ENCODE data around the gene SCYL1. TPM values are rescaled to one million over a fixed set of nuclear protein-coding genes. Genes with fewer than 3 reads are reported as not detected.

Gene SCYL1
- polyA plus RNA-seq, 1 donor (not counting 4 experiments of a cell fraction or from before 2014, with no cell fraction given) = 31.3 TPM

- H3K9ac ChIP-seq (ENCODE audit: control insufficient read depth, extremely low read depth, insufficient read depth, low read length) = peak overlapping the region; percentile 84
- no peaks in the 10 kb centered on the region for H3K36me3 ChIP-seq (ENCODE audit: control insufficient read depth in 2 of 2, extremely low read depth in 1 of 2, insufficient read depth in 2 of 2, low read length in 2 of 2)
- peak overlapping the region in 2 of 3 experiments; percentile 6 to 44 for H3K4me3 ChIP-seq (ENCODE audit: control insufficient read depth in 2 of 3, extremely low read depth in 1 of 3, insufficient read depth in 2 of 3, low read depth in 1 of 3, low read length in 3 of 3)
- H3K27ac ChIP-seq (ENCODE audit: control insufficient read depth, insufficient read depth, low read length) = peak overlapping the region; percentile 94
- peaks cover 87% of the 10 kb centered on the region for H3K4me1 ChIP-seq (ENCODE audit: control insufficient read depth, extremely low read depth, insufficient read depth, low read length)
- no peak for DNase-seq (ENCODE audit: low read depth, low spot score)
- peaks cover 4% of the 10 kb centered on the region for H3K9me1 ChIP-seq (ENCODE audit: control insufficient read depth, extremely low read depth, insufficient read depth, low read length)
- H2AFZ ChIP-seq (ENCODE audit: control insufficient read depth, low read length) = no peak overlapping the region
- TF ChIP-seq EZH2 (IDR thresholded peaks at IDR 0.05; ENCODE audit: low read length) (no peak), CTCF (optimal IDR thresholded peaks at IDR 0.05 in 1 of 3, IDR thresholded peaks at IDR 0.05 in 1 of 3, conservative IDR thresholded peaks at IDR 0.05 in 1 of 3; ENCODE audit: extremely low read depth in 1 of 3, insufficient read depth in 2 of 3, low read length in 3 of 3) (no peak)
- peak overlapping the region; percentile 78 for H3K4me2 ChIP-seq (ENCODE audit: control insufficient read depth, extremely low read depth, insufficient read depth, low read depth, low read length)
- H3K79me2 ChIP-seq (ENCODE audit: control insufficient read depth, insufficient read depth, low read length) = peaks cover 21% of the 10 kb centered on the region
- dilution Hi-C loops (cut with MboI; ENCODE audit: extremely low pct_ligation_motif_present, low sequenced_read_pairs) = no loop called here
- FAIRE-seq = peak; percentile 23
- H4K20me1 ChIP-seq (ENCODE audit: control insufficient read depth, extremely low read depth, insufficient read depth, low read length) = no peaks in the 10 kb centered on the region
- H3K9me3 ChIP-seq (ENCODE audit: control insufficient read depth, low read depth, low read length) = no peaks in the 10 kb centered on the region
- H3K27me3 ChIP-seq (ENCODE audit: control insufficient read depth, extremely low read depth, insufficient read depth, low read length) = no peaks in the 10 kb centered on the region
Measured at GRCh38 chr11:65493367-65494176, 31.3 kb upstream of the SCYL1 start.

- Histone ChIP-seq H3K9me3 (ENCODE audit: control insufficient read depth, low read depth, low read length) (no peaks in the 10 kb centered on the region), H3K9ac (ENCODE audit: control insufficient read depth, extremely low read depth, insufficient read depth, low read length) (peak overlapping the region; percentile 83), H3K27ac (ENCODE audit: control insufficient read depth, insufficient read depth, low read length) (peak overlapping the region; percentile 99), H3K9me1 (ENCODE audit: control insufficient read depth, extremely low read depth, insufficient read depth, low read length) (no peaks in the 10 kb centered on the region), H3K27me3 (ENCODE audit: control insufficient read depth, extremely low read depth, insufficient read depth, low read length) (no peaks in the 10 kb centered on the region), H3K4me2 (ENCODE audit: control insufficient read depth, extremely low read depth, insufficient read depth, low read depth, low read length) (peak overlapping the region; percentile 95), H3K4me1 (ENCODE audit: control insufficient read depth, extremely low read depth, insufficient read depth, low read length) (peaks cover 59% of the 10 kb centered on the region), H3K36me3 (ENCODE audit: control insufficient read depth in 2 of 2, extremely low read depth in 1 of 2, insufficient read depth in 2 of 2, low read length in 2 of 2) (peaks cover 2 to 13% of the 10 kb centered on the region in 2 experiments), H3K4me3 (ENCODE audit: control insufficient read depth in 2 of 3, extremely low read depth in 1 of 3, insufficient read depth in 2 of 3, low read depth in 1 of 3, low read length in 3 of 3) (peak overlapping the region in 2 of 3 experiments; percentile 61 to 63), H2AFZ (ENCODE audit: control insufficient read depth, low read length) (peak overlapping the region; percentile 47), H4K20me1 (ENCODE audit: control insufficient read depth, extremely low read depth, insufficient read depth, low read length) (peaks cover 23% of the 10 kb centered on the region), H3K79me2 (ENCODE audit: control insufficient read depth, insufficient read depth, low read length) (peaks cover 47% of the 10 kb centered on the region)
- DNase-seq (ENCODE audit: low read depth, low spot score) (no peak), FAIRE-seq (no peak)
- TF ChIP-seq EZH2 (IDR thresholded peaks at IDR 0.05; ENCODE audit: low read length) = no peak
- no peak for TF ChIP-seq CTCF (optimal IDR thresholded peaks at IDR 0.05 in 1 of 3, IDR thresholded peaks at IDR 0.05 in 1 of 3, conservative IDR thresholded peaks at IDR 0.05 in 1 of 3; ENCODE audit: extremely low read depth in 1 of 3, insufficient read depth in 2 of 3, low read length in 3 of 3)
- dilution Hi-C loops (cut with MboI; ENCODE audit: extremely low pct_ligation_motif_present, low sequenced_read_pairs) = no loop called here
Measured at GRCh38 chr11:65496304-65497140, 28.4 kb upstream of the SCYL1 start.
